Measurements from ENCODE around the gene LAMA5. TPM values are rescaled to one million over a fixed set of nuclear protein-coding genes. Genes with fewer than 3 reads are reported as not detected.

The LAMA5 gene
- total RNA-seq, 1 donor from 2014 or later: 240 TPM

GRCh38 chr20:62310757-62311121 is 56.4 kb downstream of the LAMA5 start:
- H3K4me3 ChIP-seq (ENCODE audit: low read depth, low read length): no peak overlapping the region
- no peak for TF ChIP-seq CTCF (conservative IDR thresholded peaks at IDR 0.05; ENCODE audit: low read depth, low read length)
- no peak for DNase-seq (ENCODE audit: low read depth)

GRCh38 chr20:62309947-62310756 is 57.0 kb downstream of the LAMA5 start:
- no peak for TF ChIP-seq CTCF (conservative IDR thresholded peaks at IDR 0.05; ENCODE audit: low read depth, low read length)
- no peak for DNase-seq (ENCODE audit: low read depth)
- no peak overlapping the region for H3K4me3 ChIP-seq (ENCODE audit: low read depth, low read length)

- H3K4me3 ChIP-seq (ENCODE audit: low read depth, low read length): no peak overlapping the region
- DNase-seq (ENCODE audit: low read depth): no peak
- no peak for TF ChIP-seq CTCF (conservative IDR thresholded peaks at IDR 0.05; ENCODE audit: low read depth, low read length)
These were observed 57.7 kb downstream of the LAMA5 start for GRCh38 chr20:62309198-62309944.

GRCh38 chr20:62308102-62308822 is 58.9 kb downstream of the LAMA5 start:
- no peak for DNase-seq (ENCODE audit: low read depth)
- no peak overlapping the region for H3K4me3 ChIP-seq (ENCODE audit: low read depth, low read length)
- TF ChIP-seq CTCF (conservative IDR thresholded peaks at IDR 0.05; ENCODE audit: low read depth, low read length): no peak

GRCh38 chr20:62307226-62308101 is 59.6 kb downstream of the LAMA5 start:
- H3K4me3 ChIP-seq (ENCODE audit: low read depth, low read length): no peak overlapping the region
- TF ChIP-seq CTCF (conservative IDR thresholded peaks at IDR 0.05; ENCODE audit: low read depth, low read length): no peak
- no peak for DNase-seq (ENCODE audit: low read depth)

Data from epithelial cell of proximal tubule (primary cell).